GM19193 (cell line): ENCODE results near the gene PER3.

Experiments used
- POLR2A ChIP-seq: IDR thresholded peaks from 4 replicates; pipeline ENCODE4 v1.6.1; 2011; ENCODE audit not compliant: insufficient read depth, insufficient read length; ENCODE audit errors: extremely low read depth

Gene PER3

DNA sequence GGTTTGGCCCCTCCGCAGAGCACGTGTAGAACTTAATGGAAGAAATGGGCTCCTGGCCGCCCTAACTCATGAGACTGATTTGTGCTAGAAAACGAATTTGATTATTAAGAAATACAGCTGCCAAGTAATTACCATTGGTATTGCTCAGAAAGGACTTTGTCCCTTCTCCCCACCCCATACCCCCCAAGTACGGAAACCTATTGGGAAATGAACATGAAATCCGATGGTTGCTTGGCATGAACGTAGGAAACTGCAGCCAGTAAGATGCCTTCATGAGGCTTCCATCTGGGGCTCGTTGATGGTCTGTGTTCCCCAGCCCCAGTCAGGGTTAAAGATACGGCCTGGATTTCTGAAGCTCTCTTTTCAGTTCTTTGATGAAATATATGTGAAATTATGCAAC is 21.4 kb downstream of the PER3 start:
- no peak for TF ChIP-seq POLR2A

DNA sequence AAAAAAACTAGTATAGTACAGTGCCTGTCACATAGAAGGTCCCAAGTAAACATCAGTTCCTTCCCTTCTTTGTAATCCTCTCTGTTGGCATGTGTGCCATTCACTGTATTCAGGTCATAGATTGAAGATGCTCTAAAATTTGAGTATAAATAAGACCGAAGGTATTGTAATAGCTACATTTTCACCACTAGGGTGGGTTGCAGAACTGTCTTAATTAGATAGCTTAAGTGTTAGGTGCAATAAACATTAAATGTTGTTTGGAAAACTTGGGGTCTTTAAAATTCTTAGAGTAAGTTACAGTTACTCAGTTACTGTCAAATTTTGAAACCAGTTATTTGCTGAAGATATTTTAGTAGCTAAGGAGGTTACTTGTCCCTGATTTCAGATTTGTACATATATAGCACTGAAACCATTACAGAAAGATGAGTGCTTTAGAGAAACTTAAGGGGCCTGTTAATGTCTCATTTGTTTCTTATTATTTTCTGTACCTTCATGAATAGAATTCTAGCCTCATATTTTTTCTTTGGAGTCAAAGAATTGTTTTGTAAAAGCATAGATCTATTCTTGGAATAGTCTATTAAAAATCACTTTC is 24.3 kb downstream of the PER3 start:
- no peak for TF ChIP-seq POLR2A

DNA sequence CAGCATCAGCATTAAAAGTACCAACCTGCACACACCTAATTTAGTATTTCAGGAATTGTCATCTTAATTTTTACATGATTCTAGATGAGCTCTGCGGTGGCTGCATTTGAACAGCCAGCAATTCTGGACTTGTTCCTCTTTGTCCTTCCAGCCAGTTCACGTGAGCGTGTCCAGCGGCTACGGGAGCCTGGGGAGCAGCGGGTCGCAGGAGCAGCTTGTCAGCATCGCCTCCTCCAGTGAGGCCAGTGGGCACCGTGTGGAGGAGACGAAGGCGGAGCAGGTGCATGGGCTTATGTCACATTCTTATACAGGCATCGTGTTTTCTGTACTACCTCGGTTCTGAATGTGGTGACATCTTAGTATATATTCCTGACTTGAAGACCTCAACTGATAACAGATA is 25.7 kb downstream of the PER3 start:
- no peak for TF ChIP-seq POLR2A

DNA sequence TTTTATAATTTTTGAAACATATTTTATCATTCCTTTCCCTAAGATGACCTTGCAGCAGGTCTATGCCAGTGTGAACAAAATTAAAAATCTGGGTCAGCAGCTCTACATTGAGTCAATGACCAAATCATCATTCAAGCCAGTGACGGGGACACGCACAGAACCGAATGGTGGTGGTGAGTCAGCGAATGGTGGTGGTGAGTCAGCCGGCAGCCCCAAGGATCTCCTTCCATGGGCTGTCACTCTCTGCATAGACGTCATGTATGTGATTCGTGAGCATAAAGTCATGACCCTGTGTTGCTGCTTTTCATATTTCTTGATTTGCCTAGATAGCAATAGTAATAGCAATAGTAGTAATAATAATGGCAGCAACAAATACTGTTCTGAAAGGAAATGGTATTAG is 26.3 kb downstream of the PER3 start:
- TF ChIP-seq POLR2A = no peak

DNA sequence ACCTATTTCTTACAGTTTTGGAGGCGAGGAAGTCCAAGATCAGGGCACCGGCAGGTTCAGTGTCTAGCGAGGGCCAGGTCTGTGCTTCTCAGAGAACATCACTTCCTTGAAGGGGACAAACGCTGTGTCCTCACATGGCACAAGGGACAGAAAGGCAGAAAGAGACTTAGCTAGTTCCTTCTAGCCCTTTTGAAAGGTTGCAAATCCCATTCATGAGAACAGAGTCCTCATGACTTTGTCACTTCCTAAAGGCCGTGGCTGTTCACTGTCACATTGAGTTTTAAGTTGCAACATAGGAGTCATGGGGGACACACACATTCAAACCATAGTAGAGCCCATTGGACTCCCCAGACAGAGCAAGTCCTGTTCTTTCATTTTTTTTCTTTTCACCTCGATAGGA is 27.4 kb downstream of the PER3 start:
- no peak for TF ChIP-seq POLR2A

DNA sequence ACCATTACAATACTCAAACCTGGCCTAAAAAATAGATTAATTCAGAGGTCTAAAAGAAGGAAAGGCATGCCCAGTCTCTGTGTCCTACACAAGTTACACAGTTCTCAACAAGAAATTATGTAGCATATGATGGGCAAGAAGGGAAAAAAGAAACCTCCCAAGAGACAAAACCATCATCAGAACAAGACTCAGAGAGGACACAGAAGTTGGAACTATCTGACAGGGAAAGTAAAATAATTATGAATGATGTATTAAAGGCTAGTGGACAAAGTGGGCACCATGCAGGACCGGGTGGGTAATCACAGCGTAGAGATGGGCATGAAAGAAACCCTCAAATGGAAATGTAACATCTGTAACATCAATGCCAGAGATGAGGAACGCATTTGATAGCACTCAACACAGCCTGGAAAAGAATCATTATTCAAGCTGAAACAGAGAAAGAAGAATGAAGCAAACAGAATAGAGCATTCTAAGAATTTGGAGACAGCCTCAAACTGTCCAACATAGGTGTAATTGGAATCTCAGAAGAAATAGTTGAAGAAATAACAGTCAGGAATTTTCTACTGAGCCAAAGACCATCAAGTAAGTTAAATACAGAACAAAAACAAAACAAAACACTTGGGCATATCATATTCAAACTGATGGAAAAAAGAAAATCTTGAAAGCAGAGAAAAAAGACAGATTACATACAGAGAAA is 29.7 kb downstream of the PER3 start:
- TF ChIP-seq POLR2A = no peak

DNA sequence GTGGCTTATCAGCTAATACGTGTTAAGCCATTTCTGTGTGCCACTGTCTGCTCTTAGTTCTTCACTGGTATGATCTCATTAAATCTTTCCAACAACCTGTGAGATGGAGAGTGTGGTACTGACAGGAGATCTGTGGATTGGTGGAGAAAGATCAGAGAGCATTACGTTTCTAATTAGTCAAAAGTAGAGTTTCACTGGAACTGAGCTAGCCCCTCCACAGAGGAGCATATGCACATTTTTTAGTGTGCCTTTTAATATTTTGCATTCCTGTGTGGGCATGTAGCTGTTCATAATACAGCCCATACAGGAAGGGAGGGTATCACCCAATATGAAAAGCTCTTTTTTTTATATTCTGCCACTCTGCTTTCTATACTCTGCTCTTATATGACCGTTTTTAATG is 37.2 kb downstream of the PER3 start:
- no peak for TF ChIP-seq POLR2A

DNA sequence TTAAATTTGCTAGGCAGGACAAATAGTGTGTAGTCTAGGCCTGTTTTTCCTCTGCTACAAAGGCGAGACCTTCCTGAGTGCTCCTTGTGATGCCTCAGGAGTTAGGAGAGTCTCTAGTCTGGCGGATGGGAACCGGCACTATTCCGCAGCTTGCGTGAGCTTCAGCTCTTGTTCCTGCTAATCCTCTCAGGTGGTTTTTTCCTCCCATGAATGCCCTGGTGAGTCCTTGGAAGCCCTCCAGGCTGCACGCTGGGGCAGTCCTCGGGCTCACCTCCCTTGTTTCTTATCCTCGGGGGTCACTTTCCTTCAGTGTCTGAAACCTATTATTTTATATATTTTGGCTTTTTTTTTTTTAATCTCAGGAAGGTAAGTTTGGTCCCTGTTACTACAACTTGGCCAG is 40.6 kb downstream of the PER3 start:
- TF ChIP-seq POLR2A = no peak

DNA sequence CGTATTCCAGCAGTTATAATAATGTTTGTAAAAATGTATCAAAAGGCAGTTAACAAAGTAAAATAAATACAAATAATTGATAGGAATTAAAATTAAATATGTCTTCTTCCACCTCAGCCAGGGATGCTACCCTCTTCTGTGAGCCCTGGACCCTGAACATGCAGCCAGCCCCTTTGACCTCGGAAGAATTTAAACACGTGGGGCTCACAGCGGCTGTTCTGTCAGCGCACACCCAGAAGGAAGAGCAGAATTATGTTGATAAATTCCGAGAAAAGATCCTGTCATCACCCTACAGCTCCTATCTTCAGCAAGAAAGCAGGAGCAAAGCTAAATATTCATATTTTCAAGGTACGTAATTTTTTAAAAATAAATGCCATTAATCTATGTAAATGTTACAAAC is 42.3 kb downstream of the PER3 start:
- TF ChIP-seq POLR2A = no peak

DNA sequence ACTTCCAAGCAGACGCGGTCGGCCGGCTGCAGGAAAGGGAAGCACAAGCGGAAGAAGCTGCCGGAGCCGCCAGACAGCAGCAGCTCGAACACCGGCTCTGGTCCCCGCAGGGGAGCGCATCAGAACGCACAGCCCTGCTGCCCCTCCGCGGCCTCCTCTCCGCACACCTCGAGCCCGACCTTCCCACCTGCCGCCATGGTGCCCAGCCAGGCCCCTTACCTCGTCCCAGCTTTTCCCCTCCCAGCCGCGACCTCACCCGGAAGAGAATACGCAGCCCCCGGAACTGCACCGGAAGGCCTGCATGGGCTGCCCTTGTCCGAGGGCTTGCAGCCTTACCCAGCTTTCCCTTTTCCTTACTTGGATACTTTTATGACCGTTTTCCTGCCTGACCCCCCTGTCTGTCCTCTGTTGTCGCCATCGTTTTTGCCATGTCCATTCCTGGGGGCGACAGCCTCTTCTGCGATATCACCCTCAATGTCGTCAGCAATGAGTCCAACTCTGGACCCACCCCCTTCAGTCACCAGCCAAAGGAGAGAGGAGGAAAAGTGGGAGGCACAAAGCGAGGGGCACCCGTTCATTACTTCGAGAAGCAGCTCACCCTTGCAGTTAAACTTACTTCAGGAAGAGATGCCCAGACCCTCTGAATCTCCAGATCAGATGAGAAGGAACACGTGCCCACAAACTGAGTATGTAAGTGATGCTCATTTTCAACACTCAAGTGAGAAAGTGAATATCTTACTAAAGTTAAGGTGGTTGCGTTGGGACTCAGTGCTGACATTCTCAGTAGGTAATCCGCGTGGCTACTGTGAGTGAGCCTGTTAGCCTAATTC is 43.2 kb downstream of the PER3 start:
- peak; percentile 40 for TF ChIP-seq POLR2A

DNA sequence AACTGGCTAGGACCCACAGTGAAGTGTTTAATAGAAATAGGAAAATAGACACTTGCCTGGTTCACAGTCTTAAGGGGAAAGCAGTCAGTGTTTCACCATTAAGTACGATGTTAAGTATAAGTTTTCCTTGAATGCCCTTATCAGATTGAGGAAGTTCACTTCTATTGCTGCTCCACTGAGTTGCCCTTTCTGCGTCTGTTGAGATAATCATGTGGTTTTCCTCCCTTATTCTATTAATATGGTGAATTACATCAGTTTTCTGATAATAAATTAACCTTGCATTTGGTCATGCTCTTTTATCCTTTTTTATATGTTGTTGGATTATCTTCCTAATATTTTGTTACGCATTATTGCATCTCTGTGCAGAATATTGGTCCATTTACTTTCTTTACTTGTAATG is 47.4 kb downstream of the PER3 start:
- no peak for TF ChIP-seq POLR2A

DNA sequence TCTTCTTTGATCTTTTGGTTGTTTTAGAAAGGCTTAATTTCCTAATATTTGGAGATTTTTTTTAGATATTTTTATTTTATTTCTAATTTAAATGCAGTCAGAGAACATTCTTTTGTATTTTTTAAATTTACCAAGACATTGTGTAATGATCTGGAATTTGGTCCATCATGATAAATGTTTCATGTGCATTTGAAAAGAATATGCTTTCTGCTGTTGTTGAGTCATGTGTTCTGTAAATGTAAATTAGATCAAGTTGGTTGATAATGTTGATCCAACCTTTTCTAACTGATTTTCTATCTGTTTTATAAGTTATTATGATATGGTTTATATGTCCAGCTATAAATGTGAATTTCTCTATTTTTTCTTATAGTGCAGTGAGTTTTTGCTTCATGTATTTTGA is 48.9 kb downstream of the PER3 start:
- no peak for TF ChIP-seq POLR2A

DNA sequence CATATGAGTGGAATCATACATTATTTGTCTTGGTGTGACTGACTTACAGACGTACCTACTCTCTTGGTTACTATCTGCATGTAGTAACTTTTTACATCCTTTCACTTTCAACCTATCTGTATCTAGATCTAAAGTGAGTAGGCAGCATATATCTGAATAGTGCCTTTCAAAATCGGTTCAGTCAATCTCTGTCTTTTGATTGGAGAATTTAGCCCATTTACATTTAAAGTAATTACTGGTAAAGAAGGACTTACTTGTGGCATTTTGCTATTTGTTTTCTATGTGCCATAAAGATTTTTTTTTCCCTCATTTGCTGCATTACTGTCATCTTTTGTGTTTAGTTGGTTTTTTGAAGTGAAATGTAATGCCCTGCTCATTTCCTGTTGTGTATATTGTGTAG is 54.6 kb downstream of the PER3 start:
- no peak for TF ChIP-seq POLR2A

DNA sequence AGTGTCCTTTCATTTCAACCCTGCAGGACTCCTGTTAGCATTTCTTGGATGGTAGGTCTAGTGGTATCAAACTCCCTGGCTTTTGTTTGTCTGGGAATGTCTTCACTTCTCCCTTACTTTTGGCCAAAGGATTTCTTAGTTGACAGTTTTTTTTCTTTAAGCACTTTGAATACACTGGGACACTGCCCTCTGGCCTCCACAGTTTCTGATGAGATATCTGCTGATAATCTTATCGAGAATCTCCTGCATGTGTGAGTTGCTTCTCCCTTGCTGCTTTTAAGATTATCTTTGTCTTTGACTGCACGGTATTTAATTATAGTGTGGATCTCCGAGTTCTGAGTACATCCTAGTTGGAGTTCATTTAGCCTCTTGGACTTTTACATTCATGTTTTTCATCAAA is 55.4 kb downstream of the PER3 start:
- no peak for TF ChIP-seq POLR2A

DNA sequence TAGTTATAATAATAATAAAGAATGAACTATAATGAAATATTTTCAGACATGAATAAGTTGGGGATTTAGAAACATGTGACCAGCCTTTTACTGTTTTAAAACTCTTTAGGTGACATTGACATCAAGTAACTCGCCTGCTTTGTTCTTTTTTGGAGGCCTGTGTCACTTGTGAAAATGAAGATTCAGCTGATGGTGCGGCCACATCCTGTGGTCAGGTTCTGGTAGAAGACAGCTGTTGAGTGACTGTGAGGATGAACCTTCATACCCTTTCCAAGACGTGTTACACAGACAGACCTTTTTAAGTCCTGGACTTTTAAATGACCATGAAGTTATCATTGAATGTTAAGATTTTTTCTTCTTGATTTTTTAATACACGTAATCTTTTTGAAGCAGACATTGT is 58.4 kb downstream of the PER3 start:
- TF ChIP-seq POLR2A = no peak

DNA sequence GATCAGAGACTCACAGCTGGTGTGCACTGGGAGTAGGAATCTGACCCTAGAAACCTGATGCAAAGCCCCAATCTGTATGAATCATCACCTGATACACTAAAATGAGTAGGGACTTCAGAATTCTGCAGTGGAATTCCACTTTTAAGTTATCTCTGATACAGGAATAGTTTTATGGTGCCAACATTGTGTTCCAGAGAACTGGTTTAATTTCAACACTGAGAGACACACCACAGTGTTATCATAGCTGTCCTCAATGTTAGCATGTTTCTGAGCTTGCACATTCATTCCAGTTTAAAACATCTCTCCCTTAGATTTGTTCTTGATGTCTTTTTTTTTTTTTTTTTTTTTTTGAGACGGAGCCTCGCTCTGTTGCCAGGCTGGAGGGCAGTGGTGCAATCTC is 61.7 kb downstream of the PER3 start:
- no peak for TF ChIP-seq POLR2A
